ENCODE data around the gene MYOCD.

MYOCD gene

GRCh38 chr17:12665263-12666210, at the start of gene MYOCD:
Gene MYOCD (plus strand): TSS chr17:12665890. CDS start chr17:12666189, 299 bp downstream.
- no peak for TF ChIP-seq CTCF (IDR thresholded peaks at IDR 0.05; ENCODE audit: low read depth, low read length)
- H3K9me3 ChIP-seq (ENCODE audit: severe bottlenecking) = no peaks in the 10 kb centered on the region
- H3K27ac ChIP-seq = no peak within 1 kb of the TSS
- peak; percentile 33 for DNase-seq
- H3K4me3 ChIP-seq (ENCODE audit: low read depth, low read length) = peak within 1 kb of the TSS; percentile 47
- peaks cover 32% of the 10 kb centered on the region for H3K27me3 ChIP-seq (ENCODE audit: insufficient read depth, low read depth, severe bottlenecking)
- no peaks in the 10 kb centered on the region for H3K36me3 ChIP-seq

DNA sequence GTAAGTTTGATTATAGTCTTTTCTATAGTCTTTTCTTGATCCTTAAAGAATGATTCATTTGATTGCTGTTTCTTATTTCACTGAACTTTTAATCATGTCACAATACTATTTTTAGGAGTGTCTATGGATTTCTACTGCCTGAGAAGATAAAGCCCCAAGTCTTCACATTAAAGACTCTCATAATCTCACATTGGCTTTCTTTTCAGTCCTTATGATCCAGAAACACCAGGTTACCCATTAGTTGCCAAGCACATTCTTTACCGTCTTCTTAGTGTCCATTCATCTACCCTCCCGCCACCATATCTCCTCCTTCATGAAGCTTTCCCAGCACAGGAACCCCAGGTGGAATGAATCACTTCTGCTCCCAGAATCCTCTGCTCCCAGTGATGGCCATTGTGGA, 49.5 kb upstream of the MYOCD start:
- H3K36me3 ChIP-seq = no peaks in the 10 kb centered on the region
- no peak overlapping the region for H3K4me3 ChIP-seq (ENCODE audit: low read depth, low read length)
- no peak for DNase-seq
- no peaks in the 10 kb centered on the region for H3K27me3 ChIP-seq (ENCODE audit: insufficient read depth, low read depth, severe bottlenecking)
- H3K27ac ChIP-seq = no peak overlapping the region
- TF ChIP-seq CTCF (IDR thresholded peaks at IDR 0.05; ENCODE audit: low read depth, low read length) = no peak
- H3K9me3 ChIP-seq (ENCODE audit: severe bottlenecking) = no peaks in the 10 kb centered on the region

GRCh38 chr17:12618557-12618956, 47.1 kb upstream of the MYOCD start:
- TF ChIP-seq CTCF (IDR thresholded peaks at IDR 0.05; ENCODE audit: low read depth, low read length) = no peak
- Histone ChIP-seq H3K36me3 (no peaks in the 10 kb centered on the region), H3K4me3 (ENCODE audit: low read depth, low read length) (no peak overlapping the region), H3K27me3 (ENCODE audit: insufficient read depth, low read depth, severe bottlenecking) (no peaks in the 10 kb centered on the region), H3K27ac (no peak overlapping the region), H3K9me3 (ENCODE audit: severe bottlenecking) (no peaks in the 10 kb centered on the region)
- DNase-seq = no peak

- Histone ChIP-seq H3K9me3 (ENCODE audit: severe bottlenecking) (no peaks in the 10 kb centered on the region), H3K27me3 (ENCODE audit: insufficient read depth, low read depth, severe bottlenecking) (no peaks in the 10 kb centered on the region), H3K4me3 (ENCODE audit: low read depth, low read length) (no peak overlapping the region), H3K36me3 (no peaks in the 10 kb centered on the region), H3K27ac (no peak overlapping the region)
- no peak for TF ChIP-seq CTCF (IDR thresholded peaks at IDR 0.05; ENCODE audit: low read depth, low read length)
- no peak for DNase-seq
Measured at GRCh38 chr17:12619459-12620199, 46.1 kb upstream of the MYOCD start.

- Histone ChIP-seq H3K36me3 (no peaks in the 10 kb centered on the region), H3K27me3 (ENCODE audit: insufficient read depth, low read depth, severe bottlenecking) (no peaks in the 10 kb centered on the region), H3K9me3 (ENCODE audit: severe bottlenecking) (no peaks in the 10 kb centered on the region), H3K4me3 (ENCODE audit: low read depth, low read length) (no peak overlapping the region), H3K27ac (no peak overlapping the region)
- TF ChIP-seq CTCF (IDR thresholded peaks at IDR 0.05; ENCODE audit: low read depth, low read length) = no peak
- DNase-seq = no peak
Measured at GRCh38 chr17:12620200-12620720, 45.4 kb upstream of the MYOCD start.

All from WERI-Rb-1 (cell line).